Gastroesophageal sphincter (tissue), 4 donors: ENCODE measurements around the gene BRD8. TPM values are rescaled to one million over a fixed set of nuclear protein-coding genes. Genes with fewer than 3 reads are reported as not detected.
"Not testable (repeated sequence)": the region's sequence is repeated elsewhere in the genome, so short reads cannot be mapped to it uniquely, and the experiment has no call there.

ENCODE experiments used
- ATAC-seq: fragments of 150-250 bp; one replicate; pipeline ENCODE4 v1.9.1; 2016; ENCODE audit warnings: mild to moderate bottlenecking, moderate library complexity
- H3K27ac ChIP-seq, 4 donors: fragments of 200-600 bp; sonication (generic) in 3 of 4; 1 replicate in 3 of 4; 2 replicates in 1 of 4; pipeline ENCODE4 v1.5.1; 2016 to 2019
- H3K27me3 ChIP-seq: fragments of 200-600 bp; sonication (generic); one replicate; pipeline ENCODE4 v1.5.1; 2019
- H3K36me3 ChIP-seq, 2 donors: fragments of 200-600 bp; sonication (generic); one replicate each; pipeline ENCODE4 v1.5.1; 2019; ENCODE audit warnings: control low read depth in 1 of 2
- H3K4me1 ChIP-seq, 3 donors: fragments of 200-600 bp; sonication (generic); 1 replicate in 2 of 3; 2 replicates in 1 of 3; pipeline ENCODE4 v1.5.1; 2016 to 2019; ENCODE audit warnings: control low read depth in 2 of 3
- H3K4me3 ChIP-seq, 2 donors: fragments of 200-600 bp; sonication (generic); one replicate each; pipeline ENCODE4 v1.5.1; 2019; ENCODE audit warnings: mild to moderate bottlenecking in 1 of 2, moderate library complexity in 1 of 2
- H3K9me3 ChIP-seq, 3 donors: fragments of 200-600 bp; sonication (generic); one replicate each; pipeline ENCODE4 v1.5.1; 2017 to 2019; ENCODE audit warnings: control low read depth in 2 of 3
- CTCF ChIP-seq, 4 experiments: fragments of 200-600 bp in 2 of 4; fragments of 450-650 bp in 2 of 4; sonication (generic) in 1 of 4; IDR thresholded peaks; one replicate each; pipeline ENCODE4 v1.5.1; 2017 to 2019; ENCODE audit warnings: antibody characterized with exemption in 4 of 4, mild to moderate bottlenecking in 2 of 4, moderate library complexity in 2 of 4
- EP300 ChIP-seq: sonication (generic); formaldehyde crosslinking; IDR thresholded peaks from one replicate; pipeline ENCODE4 v1.6.1; 2017; ENCODE audit warnings: antibody characterized with exemption, mild to moderate bottlenecking
- POLR2A ChIP-seq, 2 donors: fragments of 450-650 bp; IDR thresholded peaks; one replicate each; pipeline ENCODE4 v1.6.1; 2017; ENCODE audit warnings: antibody characterized with exemption in 2 of 2, mild to moderate bottlenecking in 2 of 2, moderate library complexity in 1 of 2
- POLR2AphosphoS5 ChIP-seq: sonication (generic); formaldehyde crosslinking; IDR thresholded peaks from one replicate; pipeline ENCODE4 v1.6.1; 2017; ENCODE audit warnings: antibody characterized with exemption
- WGBS, 2 donors: methylation state at CpG; one replicate each; pipeline ENCODE4 v1.1.5; 2018; ENCODE audit warnings: low coverage in 1 of 2; 5-methylcytosine and 5-hydroxymethylcytosine counted together
- total RNA-seq, 4 donors: library from RNA; depleted of rRNA; stranded (reverse); fragments of >200 nt; gene quantifications; one replicate each; pipeline ENCODE4 v1.1.0, GENCODE V29; 2016

BRD8 gene
- total RNA-seq, 4 donors from 2014 or later = 33.7 to 50.9 (median 38.9) TPM

GRCh38 chr5:138163721-138164120, 14.7 kb downstream of the BRD8 start:
- no peaks in the 10 kb centered on the region for H3K4me1 ChIP-seq
- H3K27ac ChIP-seq = no peak overlapping the region
- H3K9me3 ChIP-seq = no peaks in the 10 kb centered on the region
- TF ChIP-seq POLR2A (IDR thresholded peaks at IDR 0.05) = no peak
- no peak for TF ChIP-seq POLR2AphosphoS5
- no peak for TF ChIP-seq CTCF (IDR thresholded peaks at IDR 0.05)
- TF ChIP-seq EP300 = no peak
- no peak overlapping the region for H3K4me3 ChIP-seq
- H3K27me3 ChIP-seq = no peaks in the 10 kb centered on the region
- ATAC-seq = no peak
- H3K36me3 ChIP-seq = peaks cover 51 to 100% of the 10 kb centered on the region in 2 donors

DNA sequence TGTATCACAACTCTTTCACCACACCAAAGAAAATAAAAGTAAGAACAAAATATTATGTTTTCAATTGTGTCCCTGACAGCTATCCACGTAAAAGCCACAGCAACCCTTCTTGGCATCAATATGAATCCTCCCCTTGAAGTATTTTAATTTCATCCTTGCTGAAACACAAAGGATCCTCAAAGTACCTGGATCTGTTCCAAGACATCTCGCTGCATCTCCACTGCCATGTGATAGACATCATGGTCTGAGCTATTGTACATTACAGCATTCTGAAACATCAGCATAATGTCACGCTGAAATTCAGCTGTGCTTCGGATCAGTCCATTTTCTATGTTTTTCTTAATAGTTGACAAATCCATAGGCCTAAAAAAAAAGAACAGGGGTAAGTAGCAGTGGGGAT, 17.7 kb downstream of the BRD8 start:
- Histone ChIP-seq H3K4me3 (no peak overlapping the region), H3K27me3 (no peaks in the 10 kb centered on the region), H3K36me3 (peaks cover 38 to 100% of the 10 kb centered on the region in 2 donors), H3K9me3 (no peaks in the 10 kb centered on the region), H3K27ac (no peak overlapping the region), H3K4me1 (no peaks in the 10 kb centered on the region)
- 84 to 89% methylated on average over 3 to 4 of the region's 4 CpGs for WGBS, 2 donors
- no peak for ATAC-seq
- no peak for TF ChIP-seq EP300
- peak in 1 of 4 experiments; percentile 4 for TF ChIP-seq CTCF (IDR thresholded peaks at IDR 0.05)

DNA sequence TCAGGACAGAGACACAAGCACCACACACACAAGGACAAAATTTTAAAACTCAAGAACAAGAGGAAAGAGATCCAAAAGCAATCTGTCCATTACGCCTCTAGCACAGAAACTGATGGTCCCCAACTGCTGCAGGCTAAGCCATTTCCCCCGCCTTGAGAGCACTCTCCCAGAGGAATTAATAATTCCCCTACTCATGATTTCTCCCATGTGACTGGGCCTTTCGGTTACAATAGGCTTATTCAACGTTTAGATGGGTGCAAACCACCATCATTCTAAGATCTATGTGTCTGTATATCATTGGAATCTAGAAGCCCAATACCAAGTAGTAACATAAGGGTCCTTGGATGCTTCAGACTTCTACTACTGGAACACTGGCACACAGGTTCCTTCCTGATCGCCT, 18.8 kb downstream of the BRD8 start:
- Histone ChIP-seq H3K9me3 (no peaks in the 10 kb centered on the region), H3K4me1 (no peaks in the 10 kb centered on the region), H3K27me3 (no peaks in the 10 kb centered on the region), H3K36me3 (peaks cover 32 to 92% of the 10 kb centered on the region in 2 donors), H3K27ac (no peak overlapping the region), H3K4me3 (no peak overlapping the region)
- no peak for ATAC-seq
- TF ChIP-seq POLR2A (IDR thresholded peaks at IDR 0.05) = no peak
- TF ChIP-seq EP300 = no peak
- 76 to 77% methylated on average over 4 to 5 of the region's 5 CpGs for WGBS, 2 donors

- Histone ChIP-seq H3K4me1 (no peaks in the 10 kb centered on the region), H3K27ac (no peak overlapping the region), H3K9me3 (no peaks in the 10 kb centered on the region), H3K36me3 (peaks cover 15 to 72% of the 10 kb centered on the region in 2 donors), H3K27me3 (no peaks in the 10 kb centered on the region), H3K4me3 (no peak overlapping the region)
- no peak for ATAC-seq
- no peak for TF ChIP-seq CTCF (IDR thresholded peaks at IDR 0.05)
- no peak for TF ChIP-seq POLR2AphosphoS5
- no peak for TF ChIP-seq POLR2A (IDR thresholded peaks at IDR 0.05)
- no peak for TF ChIP-seq EP300
- 75% methylated on average over 1 of the region's 1 CpG; no CpG with 5 or more reads in 1 of the 2 donors for WGBS, 2 donors
Measured at GRCh38 chr5:138157626-138158025, 20.8 kb downstream of the BRD8 start.

DNA sequence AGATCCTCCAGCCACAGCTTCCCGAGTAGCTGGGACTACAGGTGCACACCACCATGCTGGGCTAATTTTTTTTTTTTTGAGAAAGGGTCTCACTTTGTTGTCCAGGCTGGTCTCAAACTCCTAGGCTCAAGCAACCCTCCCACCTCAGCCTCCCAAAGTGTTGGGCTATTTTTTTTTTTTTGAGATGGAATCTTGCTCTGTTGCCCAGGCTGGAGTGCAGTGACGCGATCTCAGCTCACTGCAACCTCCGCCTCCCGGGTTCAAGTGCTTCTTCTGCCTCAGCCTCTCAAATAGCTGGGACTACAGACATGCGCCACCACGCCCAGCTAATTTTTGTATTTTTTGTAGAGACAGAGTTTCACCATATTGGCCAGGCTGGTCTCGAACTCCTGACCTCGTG, 22.5 kb downstream of the BRD8 start:
- H3K27me3 ChIP-seq, H3K9me3 ChIP-seq, ATAC-seq, H3K27ac ChIP-seq, H3K4me3 ChIP-seq, H3K4me1 ChIP-seq: not testable (repeated sequence)
- H3K36me3 ChIP-seq = peaks cover 10 to 55% of the 10 kb centered on the region in 2 donors
- 93% methylated on average over 5 of the region's 9 CpGs; no CpG with 5 or more reads in 1 of the 2 donors for WGBS, 2 donors

DNA sequence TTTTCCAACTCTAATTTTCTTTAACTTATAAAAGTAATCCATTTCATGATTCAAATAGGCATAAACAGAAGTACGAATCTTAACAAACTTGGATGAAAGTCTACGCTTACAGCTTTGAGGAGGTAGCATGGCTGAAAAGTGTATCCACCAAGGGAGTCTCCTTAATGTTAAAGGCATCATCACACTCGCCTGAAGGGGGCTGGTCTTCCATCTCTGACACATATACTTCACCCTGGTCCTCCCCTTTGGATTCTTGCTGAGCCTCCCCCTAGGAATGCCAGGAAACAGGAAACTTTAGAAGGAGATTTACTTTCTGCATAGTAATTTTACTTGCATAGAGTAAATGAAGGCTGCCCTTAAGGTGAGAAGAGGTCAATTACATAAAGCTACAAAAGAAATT, 28.9 kb downstream of the BRD8 start:
- TF ChIP-seq POLR2AphosphoS5 (no peak), CTCF (IDR thresholded peaks at IDR 0.05) (no peak), POLR2A (IDR thresholded peaks at IDR 0.05) (no peak), EP300 (no peak)
- ATAC-seq = no peak
- Histone ChIP-seq H3K27me3 (no peaks in the 10 kb centered on the region), H3K27ac (no peak overlapping the region), H3K9me3 (no peaks in the 10 kb centered on the region), H3K4me1 (no peaks in the 10 kb centered on the region), H3K4me3 (no peak overlapping the region), H3K36me3 (no peaks in the 10 kb centered on the region)
- WGBS, 2 donors = 39 to 53% methylated on average over 3 of the region's 3 CpGs
